Bronchial epithelial cell (primary cell): Measurements from ENCODE around the gene SLC4A4. TPM values are rescaled to one million over a fixed set of nuclear protein-coding genes. Genes with fewer than 3 reads are reported as not detected.

Experiments
- DNase-seq: peaks from one replicate; pipeline ENCODE4 v3.0.0-alpha.2; 2010; ENCODE audit warnings: low read depth
- FAIRE-seq: peaks from 2 replicates; lab custom pipeline; 2011; peaks lifted over from hg19 to GRCh38; lab: Jason Lieb, UNC
- H3K27me3 ChIP-seq: 2 replicates; pipeline ENCODE4 v1.5.1; 2011; ENCODE audit warnings: low read length; ENCODE audit not compliant: control insufficient read depth, insufficient read depth
- H3K36me3 ChIP-seq: 2 replicates; pipeline ENCODE4 v1.5.1; 2011; ENCODE audit warnings: low read length; ENCODE audit not compliant: control insufficient read depth, insufficient read depth
- H3K4me3 ChIP-seq: 2 replicates; pipeline ENCODE4 v1.5.1; 2011; ENCODE audit warnings: mild to moderate bottlenecking, low read depth, low read length, control low read depth
- CTCF ChIP-seq: IDR thresholded peaks from 2 replicates; pipeline ENCODE4 v1.5.1; 2011; ENCODE audit warnings: mild to moderate bottlenecking, moderate library complexity, low read length, control low read depth, inconsistent platforms; ENCODE audit not compliant: insufficient read depth, severe bottlenecking
- total RNA-seq: library from RNA; depleted of rRNA; stranded (reverse); fragments of >200 nt; gene quantifications from 2 replicates; pipeline ENCODE4 v1.2.1, GENCODE V29; 2014

Gene SLC4A4
- total RNA-seq, 1 donor from 2014 or later, result 0.26 TPM

GRCh38 chr4:71343670-71344466 is 5.0 kb downstream of the SLC4A4 start:
- no peak overlapping the region for H3K4me3 ChIP-seq
- no peak for FAIRE-seq
- no peak for DNase-seq
- TF ChIP-seq CTCF, result no peak
- no peaks in the 10 kb centered on the region for H3K36me3 ChIP-seq
- H3K27me3 ChIP-seq, result no peaks in the 10 kb centered on the region

- H3K27me3 ChIP-seq, result no peaks in the 10 kb centered on the region
- no peak for TF ChIP-seq CTCF
- no peak for FAIRE-seq
Observed at GRCh38 chr4:71346710-71347109, 7.9 kb downstream of the SLC4A4 start.

GRCh38 chr4:71348586-71348985 is 9.8 kb downstream of the SLC4A4 start:
- Histone ChIP-seq H3K36me3 (no peaks in the 10 kb centered on the region), H3K4me3 (no peak overlapping the region), H3K27me3 (no peaks in the 10 kb centered on the region)
- TF ChIP-seq CTCF, result no peak
- DNase-seq (no peak), FAIRE-seq (no peak)

More at GRCh38 chr4:71346710-71347109, 7.9 kb downstream of the SLC4A4 start:
- no peak for DNase-seq
- H3K36me3 ChIP-seq, result no peaks in the 10 kb centered on the region
- H3K4me3 ChIP-seq, result no peak overlapping the region

GRCh38 chr4:71355045-71355444 is 16.2 kb downstream of the SLC4A4 start:
- Histone ChIP-seq H3K4me3 (no peak overlapping the region), H3K27me3 (no peaks in the 10 kb centered on the region), H3K36me3 (no peaks in the 10 kb centered on the region)
- TF ChIP-seq CTCF, result no peak
- DNase-seq, result no peak
- FAIRE-seq, result no peak

- Histone ChIP-seq H3K27me3 (no peaks in the 10 kb centered on the region), H3K36me3 (no peaks in the 10 kb centered on the region), H3K4me3 (no peak overlapping the region)
- TF ChIP-seq CTCF, result no peak
- FAIRE-seq (no peak), DNase-seq (no peak)
Observed at GRCh38 chr4:71355971-71356370, 17.2 kb downstream of the SLC4A4 start.
